NCI-H2171 (cell line): Measurements from ENCODE around the gene KDM1B.
"Not testable (repeated sequence)": the region's sequence is repeated elsewhere in the genome, so short reads cannot be mapped to it uniquely, and the experiment has no call there.

Source experiments
- DNase-seq: peaks from one replicate; lab custom pipeline; 2025; lab: John Stamatoyannopoulos, UW

KDM1B gene

DNA sequence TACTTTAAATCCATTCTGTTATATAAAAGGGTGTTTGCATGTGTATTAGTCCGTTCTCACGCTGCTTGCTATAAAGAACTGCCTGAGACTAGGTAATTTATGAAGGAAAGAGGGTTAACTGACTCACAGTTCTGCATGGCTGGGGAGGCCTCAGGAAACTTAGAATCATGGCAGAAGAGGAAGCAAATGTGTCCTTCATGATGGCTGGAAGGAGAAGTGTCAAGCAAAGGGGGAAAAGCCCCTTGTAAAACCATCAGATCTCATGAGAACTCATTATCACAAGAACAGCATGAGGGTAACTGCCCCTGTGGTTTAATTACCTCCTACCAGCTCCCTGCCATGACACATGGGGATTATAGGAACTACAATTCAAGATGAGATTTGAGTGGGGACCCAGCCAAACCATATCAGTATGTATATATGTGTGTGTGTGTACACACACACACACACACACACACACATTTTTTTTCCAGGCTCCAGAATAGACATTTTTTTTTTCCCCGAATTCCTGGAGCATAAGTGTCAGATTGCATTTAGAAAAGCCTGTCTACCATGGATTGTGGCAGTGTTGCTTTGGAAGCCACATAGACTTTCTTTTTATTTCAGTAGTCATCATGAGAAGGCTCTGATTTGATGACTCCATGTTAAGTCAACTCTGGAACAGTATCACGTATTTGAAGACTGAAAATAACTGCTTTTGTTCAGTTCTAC lies 31.5 kb downstream of the KDM1B start:
- no peak for DNase-seq

DNA sequence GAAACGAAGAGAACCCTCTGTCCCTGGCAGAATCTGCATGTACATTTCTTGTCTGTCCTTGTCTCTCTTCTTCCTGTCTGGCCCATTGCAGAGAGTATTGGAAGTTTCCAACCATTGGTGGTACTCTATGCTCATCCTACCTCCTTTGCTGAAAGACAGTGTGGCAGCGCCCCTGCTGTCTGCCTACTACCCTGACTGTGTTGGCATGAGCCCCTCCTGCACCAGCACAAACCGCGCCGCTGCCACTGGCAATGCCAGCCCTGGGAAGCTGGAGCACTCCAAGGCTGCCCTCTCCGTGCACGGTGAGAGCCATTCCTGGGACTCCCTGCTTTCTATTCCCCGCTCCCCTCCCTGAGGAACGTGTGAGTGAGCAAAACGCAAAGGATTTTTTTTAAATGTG lies 32.5 kb downstream of the KDM1B start:
- no peak for DNase-seq

DNA sequence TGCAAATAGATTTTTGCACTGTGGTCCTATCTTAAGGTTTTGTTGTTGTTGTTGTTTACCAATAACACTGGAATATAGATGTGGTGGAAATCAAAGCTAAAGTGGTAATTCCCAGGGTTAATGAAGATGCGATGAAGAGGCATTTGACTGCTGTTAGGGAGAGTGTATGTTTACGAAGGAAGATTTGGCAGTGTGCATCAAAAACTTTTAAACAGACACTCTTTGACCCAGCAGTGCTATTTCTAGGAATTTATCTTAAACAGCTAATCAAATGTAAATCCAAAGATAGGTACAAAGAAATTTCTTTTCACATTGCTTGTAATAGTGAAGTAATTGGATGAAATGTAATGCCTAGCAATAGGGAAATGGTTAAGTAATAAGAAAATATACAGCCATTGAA lies 34.0 kb downstream of the KDM1B start:
- DNase-seq = no peak

DNA sequence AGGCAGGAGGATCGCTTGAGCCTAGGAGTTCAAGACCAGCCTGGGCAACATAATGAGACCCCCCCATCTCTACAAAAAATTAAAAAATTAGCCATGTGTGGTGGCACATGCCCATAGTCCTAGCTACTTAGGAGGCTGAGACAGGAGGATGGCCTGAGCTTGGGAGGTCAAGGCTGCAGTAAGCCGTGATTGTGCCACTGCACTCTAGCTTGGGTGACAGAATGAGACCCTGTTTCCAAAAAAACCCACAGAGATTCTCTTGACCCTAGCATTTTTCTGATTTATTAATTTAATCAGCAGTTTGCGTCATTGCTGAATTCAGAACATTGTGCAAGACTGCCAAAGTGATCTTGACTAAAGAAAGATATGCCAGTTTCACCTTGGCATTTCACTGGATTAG lies 36.8 kb downstream of the KDM1B start:
- DNase-seq = no peak

DNA sequence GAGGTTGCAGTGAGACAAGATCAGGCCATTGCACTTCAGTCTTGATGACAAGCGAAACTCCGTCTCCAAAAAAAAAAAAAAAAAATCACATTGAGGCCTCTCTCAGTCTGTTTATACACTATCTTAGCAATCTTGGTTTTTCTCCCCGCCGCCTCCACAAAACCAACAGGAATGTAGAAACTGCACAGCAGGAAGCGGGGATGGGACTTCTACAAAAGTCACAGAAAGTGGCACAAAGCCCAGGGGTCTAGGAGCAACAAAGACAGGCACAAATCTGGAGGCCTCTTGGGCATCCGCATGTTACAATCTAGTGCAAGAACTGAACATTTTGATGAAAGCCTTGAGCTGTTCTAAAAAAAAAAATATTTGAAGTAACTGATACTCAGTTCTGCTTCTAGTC lies 48.6 kb downstream of the KDM1B start:
- DNase-seq = no peak

DNA sequence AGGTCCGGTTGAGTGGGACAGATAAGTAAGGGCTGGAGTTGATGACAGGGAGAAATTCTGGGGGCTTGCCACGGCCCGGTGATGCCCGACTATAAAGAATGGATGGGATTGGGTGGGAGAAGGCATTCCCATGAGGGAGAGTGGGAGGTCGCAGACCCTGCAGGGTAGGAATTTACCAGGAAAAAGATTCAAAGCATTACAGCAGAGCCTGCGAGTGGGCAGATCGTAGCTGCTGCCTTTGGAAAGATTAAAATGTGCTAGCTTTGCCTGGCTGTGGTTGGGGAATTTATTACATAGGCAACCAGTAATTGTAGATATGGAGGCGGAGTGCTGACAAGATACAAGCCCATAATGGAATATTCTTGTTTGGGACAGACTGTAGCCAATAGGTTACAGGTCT lies 49.5 kb downstream of the KDM1B start:
- DNase-seq = no peak

DNA sequence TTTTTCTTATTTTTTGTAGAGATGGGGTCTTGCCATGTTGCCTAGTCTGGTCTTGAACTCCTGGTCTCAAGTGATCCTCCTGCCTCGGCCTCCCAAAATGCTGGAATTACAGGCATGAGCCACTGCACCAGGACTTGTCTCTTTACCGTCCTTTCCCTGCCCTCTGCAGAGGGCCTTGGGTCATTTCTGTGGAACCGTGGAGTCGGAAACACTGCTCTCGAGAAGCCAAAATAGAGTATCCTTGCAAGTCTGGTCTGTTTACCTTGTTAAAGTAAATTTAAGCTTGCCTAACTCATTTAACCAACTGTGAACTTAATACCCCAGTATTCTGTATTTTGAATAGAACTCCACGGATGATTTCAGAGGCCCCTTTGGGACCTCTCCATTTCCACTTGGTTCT lies 51.4 kb downstream of the KDM1B start:
- DNase-seq = no peak

DNA sequence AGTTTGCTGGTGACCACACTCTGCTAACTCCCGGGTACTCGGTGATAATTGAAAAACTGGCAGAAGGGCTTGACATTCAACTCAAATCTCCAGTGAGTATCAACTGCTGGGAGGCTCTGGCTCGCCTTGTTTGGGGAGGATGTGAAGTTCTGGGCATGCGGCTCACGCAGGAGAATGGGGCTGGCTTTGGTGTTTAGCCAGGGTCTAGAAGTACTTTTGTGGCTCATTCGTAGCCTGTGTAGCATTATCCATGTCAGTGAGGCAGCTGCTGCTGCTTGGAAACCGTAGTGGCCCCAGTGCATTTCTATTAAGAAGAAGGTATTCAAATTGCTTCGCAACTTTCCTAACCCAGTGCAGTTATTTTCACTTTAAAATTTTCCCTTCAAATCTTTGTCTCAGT lies 52.2 kb downstream of the KDM1B start:
- peak; percentile 18 for DNase-seq

DNA sequence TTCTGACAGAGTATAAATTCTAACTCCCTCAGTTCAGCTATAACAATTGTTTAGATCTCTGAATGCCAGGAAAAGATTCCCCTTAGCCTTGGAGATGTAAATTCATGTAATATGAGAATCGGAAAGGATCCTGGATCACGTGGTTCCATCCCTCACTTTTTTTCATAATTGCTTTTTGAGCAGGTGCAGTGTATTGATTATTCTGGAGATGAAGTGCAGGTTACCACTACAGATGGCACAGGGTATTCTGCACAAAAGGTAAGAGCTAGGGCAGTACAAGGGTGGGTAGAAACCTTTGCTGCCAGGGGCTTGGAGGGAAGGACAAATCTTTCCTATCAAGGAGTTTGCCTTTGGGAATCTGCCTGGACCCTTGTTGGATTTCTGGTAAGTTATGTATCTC lies 52.7 kb downstream of the KDM1B start:
- peak; percentile 92 for DNase-seq

DNA sequence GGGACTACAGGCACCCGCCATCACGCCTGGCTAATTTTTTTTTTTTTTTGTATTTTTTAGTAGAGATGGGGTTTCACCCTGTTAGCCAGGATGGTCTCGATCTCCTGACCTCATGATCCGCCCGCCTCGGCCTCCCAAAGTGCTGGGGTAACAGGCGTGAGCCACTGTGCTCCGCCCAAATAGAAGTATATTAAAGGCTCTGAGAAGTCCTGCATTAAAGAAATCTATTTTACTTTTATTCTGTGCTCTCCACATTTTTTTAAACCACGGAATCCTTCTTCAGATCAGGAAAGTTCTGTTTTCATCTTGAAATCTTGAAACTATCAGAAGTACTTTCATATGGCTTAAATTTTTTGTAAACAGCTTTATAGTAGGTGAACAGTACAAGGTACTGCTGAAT lies 53.6 kb downstream of the KDM1B start:
- not testable (repeated sequence) for DNase-seq

DNA sequence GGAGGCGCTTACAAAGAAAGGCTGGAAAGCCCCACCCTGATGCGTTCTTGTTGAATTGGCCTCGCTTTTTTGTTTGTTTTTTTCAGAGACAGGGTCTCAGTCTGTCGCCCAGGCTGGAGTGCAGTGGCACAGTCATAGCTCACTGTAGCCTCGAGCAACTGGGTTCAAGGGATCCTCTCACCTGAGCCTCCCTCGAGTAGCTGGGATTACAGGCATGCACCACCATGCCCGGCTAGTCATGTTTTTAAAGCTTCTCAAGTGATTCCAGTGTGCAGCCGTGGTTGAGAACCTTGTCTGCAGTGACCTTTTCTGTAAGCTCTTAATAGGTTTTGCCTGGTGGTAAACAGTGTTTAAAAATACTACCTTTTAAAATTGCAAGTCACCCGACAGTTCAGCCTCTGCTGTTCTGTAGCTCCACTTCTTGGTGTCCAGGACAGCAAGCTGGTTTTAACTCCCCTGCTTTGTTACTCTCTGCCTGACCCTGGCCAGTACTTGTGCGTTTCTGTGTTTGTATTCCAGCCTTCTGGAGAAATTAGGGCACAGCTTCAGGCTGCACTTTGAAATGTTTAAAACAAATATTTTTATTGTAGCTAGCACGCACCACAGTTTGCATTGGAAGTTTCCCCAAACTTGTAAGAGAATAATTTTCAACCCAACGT lies 54.4 kb downstream of the KDM1B start:
- DNase-seq = no peak

DNA sequence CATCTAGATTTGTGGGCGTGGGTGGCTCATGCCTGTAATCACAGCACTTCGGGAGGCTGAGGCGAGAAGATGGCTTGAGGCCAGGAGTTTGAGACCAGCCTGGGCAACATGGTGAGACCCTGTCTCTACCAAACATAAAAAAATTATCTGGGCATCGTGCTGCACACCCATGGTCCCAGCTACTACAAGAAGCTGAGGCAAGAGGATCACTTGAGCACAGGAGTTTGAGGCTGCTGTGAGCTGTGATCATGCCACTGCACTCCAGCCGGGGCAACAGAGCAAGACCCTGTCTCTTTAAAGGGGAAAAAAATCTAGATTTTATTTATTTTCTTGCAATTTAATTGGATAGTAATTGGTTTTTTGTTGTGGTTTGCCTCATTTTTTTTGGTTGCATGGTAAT lies 55.5 kb downstream of the KDM1B start:
- no peak for DNase-seq

DNA sequence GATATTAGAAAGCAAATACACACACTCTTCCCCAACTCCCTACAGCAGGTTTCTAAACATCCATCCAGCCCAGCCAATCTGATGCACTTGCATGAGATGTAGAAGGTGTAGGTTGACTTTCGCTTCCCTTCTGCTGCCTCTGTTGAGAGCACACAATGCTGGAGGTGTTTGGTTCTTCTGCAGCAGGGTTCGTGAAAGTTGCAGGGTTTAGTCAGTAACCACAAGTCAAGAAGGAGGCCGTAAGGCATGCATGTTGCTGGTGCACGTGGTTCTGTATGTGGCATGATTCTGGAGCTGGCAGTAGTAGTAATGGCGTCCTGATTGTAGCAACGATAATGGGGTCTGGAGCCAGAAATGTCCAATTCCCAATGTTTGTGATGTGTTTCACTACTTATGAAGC lies 56.1 kb downstream of the KDM1B start:
- DNase-seq = no peak

DNA sequence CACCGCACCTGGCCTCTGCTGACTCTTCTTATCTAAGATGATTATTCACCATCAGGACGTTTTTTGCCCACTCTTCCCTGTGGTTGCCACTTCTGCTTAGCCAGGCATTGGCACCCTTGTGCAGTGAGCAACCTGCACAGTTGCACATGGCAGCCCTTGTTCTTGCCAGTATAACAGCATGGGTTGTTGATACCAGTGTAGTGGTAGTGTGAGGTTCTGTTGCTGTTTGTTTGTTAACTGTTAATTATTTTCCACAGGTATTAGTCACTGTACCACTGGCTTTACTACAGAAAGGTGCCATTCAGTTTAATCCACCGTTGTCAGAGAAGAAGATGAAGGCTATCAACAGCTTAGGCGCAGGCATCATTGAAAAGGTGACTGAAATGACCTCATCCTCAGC lies 57.0 kb downstream of the KDM1B start:
- no peak for DNase-seq

DNA sequence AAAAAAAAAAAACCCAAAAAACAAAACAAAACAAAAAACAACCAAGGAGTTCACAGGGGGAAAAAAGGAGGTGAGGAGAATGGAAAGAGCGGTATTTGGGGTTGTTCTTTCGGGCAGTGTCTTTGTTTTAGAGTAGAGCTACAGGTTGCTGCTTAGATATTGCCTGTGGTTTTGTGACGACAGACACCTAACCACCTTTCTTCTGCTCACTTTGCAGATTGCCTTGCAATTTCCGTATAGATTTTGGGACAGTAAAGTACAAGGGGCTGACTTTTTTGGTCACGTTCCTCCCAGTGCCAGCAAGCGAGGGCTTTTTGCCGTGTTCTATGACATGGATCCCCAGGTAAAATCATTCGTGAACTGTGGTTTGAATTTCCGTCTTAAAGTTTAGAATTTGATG lies 58.2 kb downstream of the KDM1B start:
- no peak for DNase-seq

DNA sequence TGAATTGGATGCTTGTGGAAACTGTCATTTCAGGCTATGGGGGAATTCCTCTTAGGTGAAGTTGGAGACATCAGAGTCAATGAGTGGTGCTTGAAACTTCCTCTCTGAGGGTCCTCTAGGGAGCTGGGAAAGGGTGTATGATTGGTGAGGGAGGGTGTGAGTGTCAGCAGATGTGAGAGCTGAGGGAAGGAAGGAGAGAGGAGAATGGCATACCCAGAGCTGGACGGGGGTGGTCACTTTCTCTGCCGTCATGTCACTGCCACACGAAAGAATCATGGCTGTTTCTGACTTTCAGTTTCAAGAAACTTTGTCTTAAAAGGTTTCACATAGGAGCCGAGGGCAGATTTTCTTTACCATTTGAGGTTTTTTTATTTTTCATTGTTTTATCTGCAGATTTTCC lies 58.8 kb downstream of the KDM1B start:
- no peak for DNase-seq

DNA sequence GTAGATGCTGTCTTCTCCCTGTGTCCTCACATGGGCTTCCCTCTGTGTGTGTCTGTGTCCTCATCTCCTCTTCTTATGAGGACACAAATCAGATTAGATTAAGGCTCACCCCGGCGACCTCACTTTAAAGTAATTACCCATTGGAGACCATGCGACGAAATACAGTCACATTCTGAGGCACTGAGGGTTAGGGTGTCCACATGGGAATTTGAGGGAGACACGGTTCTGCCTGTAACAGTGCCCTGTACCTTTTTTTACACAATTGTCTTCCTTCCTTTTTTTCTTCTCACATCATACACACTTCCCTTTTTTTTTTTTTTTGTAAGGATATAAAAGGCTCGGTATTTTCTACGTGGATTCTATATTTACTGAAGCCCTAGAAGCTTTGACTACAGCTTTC lies 60.2 kb downstream of the KDM1B start:
- DNase-seq = no peak

DNA sequence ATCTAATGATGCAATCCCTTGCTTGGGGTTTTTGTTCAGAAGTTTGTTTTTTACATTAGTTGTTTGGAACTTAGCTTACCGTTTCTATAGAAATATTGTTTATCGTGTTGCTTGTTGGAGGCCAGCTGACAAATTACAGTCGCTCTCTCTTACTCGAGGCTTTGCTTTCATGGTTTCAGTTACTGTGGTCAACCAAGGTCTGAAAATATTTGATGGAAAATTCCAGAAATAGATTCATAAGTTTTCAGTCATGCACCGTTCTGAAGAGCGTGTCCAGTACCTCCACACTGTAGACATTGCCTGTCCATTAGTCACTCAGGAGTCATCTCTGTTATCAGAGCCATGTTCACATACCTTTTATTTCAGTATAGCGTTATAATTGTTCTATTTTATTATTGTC lies 61.2 kb downstream of the KDM1B start:
- DNase-seq = no peak

DNA sequence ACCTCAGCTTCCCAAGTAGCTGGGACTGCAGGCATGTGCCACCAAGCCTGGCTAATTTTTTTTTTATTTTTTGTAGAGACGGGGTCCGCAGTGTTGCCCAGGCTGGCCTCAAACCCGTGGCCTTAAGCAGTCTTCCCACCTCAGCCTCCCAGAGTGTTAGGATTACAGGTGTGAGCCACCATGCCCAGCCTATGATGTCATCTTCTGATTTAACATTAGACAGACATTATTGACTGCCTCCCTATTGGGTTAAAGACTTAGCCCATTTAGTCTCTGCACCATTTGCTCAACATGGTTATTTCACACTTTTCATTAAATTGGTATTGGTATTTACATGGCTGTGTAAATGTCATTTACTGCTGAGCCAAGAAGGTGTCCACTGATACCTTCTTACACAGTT lies 63.0 kb downstream of the KDM1B start:
- no peak for DNase-seq

DNA sequence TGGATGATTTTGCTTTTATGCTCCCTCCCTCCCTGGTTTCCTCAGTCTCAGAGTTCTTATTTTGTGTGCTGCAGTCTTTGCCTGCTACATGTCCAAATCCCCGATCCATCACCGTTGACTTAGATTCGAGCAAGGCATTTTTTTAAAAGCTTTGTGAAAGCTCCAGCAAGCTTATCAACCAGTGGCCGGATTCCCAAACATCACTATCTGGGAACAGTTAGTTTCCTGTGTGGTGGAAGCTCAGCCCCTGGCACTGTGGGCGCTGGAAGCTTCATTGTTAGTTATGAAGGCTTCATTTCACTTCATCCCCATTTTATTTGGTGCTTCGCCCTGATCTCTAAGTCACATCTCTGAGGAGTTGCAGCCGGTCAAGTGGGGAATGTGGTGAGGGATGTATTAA lies 64.4 kb downstream of the KDM1B start:
- DNase-seq = no peak

DNA sequence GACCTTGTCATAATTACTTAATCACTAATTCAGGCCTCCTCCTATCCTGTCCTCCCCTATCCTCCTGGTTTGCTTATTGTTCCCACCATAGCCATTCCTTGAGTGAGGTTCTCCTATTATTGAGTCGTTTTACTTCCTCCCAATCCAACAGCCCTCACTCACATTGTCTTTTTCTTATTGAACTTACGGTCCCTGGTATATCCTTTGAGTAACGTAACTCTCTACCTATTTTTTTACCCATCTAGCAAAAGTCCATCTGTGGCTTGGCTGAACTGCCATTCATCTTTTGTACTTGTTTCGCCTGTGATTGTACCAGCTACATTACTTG lies 66.0 kb downstream of the KDM1B start:
- no peak for DNase-seq

DNA sequence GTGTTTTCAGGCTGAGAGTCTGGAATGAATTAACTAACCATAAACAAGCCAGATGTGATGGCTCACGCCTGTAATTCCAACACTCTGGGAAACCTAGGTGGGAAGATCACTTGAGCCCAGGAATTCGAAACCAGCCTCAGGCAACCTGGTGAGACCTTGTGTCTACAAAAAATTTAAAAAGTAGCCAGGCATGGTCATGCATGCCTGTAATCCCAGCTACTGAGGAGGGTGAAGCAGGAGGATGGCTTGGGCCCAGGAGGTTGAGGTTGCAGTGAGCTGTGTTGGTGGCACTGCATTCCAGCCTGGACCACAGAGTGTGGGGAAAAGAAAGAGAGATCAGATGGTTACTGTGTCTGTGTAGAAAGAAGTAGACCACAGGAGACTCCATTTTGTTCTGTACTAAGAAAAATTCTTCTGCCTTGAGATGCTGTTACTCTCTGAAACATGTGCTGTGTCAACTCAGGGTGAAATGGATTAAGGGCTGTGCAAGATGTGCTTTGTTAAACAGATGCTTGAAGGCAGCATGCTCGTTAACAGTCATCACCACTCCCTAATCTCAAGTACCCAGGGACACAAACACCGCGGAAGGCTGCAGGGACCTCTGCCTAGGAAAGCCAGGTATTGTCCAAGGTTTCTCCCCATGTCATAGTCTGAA lies 71.4 kb downstream of the KDM1B start:
- DNase-seq = not testable (repeated sequence)

DNA sequence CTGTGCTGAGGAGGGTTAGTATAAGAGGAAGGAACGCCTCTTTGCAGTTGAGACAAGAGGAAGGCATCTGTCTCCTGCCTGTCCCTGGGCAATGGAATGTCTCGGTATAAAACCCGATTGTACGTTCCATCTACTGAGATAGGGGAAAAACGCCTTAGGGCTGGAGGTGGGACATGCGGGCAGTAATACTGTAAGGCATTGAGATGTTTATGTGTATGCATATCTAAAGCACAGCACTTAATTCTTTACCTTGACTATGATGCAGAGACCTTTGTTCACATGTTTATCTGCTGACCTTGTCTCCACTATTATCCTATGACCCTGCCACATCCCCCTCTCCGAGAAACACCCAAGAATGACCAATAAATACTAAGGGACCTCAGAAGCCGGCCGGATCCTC lies 71.9 kb downstream of the KDM1B start:
- not testable (repeated sequence) for DNase-seq

DNA sequence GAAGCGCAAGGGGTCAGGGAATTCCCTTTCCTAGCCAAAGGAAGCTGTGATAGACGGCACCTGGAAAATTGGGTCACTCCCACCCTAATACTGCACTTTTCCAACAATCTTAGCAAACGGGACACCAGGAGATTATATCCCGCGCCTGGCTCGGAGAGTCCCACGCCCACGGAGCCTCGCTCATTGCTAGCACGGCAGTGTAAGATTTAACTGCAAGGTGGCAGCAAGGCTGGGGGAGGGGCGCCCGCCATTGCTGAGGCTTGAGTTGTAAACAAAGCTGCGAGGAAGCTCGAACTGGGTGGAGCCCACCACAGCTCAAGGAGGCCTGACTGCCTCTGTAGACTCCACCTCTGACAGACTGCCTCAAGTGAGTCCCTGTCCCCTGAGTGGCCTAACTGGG lies 73.4 kb downstream of the KDM1B start:
- not testable (repeated sequence) for DNase-seq
